HG03095 (cell line): ENCODE results near the gene TLE6.
"Not testable (repeated sequence)": the region's sequence is repeated elsewhere in the genome, so short reads cannot be mapped to it uniquely, and the experiment has no call there.

ENCODE experiments used
- ATAC-seq: cut with Tn5 transposase; IDR thresholded peaks from one replicate; pipeline ENCODE4 v1.9.1; 2021; ENCODE audit warnings: moderate library complexity; ENCODE audit not compliant: unreplicated experiment

Gene TLE6

DNA sequence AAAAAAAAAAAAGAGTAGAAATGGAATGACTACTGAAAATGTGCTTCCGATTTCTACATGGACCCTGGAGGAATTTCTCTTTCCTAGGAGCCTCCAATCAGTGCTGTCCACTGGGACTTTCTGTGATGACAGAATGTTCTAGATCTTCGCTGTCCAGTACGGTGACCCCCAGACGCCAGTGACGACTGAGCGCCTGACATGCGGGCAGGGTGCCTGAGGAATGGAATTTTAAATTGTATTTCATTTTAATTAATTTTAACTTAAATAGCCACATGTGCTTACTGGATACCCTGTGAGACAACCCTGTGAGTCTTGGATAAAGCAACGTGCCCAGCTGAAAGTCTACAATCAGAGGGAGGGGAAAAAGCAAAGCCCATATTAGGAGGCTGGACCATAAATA is 4.1 kb upstream of the TLE6 start:
- ATAC-seq, result no peak

DNA sequence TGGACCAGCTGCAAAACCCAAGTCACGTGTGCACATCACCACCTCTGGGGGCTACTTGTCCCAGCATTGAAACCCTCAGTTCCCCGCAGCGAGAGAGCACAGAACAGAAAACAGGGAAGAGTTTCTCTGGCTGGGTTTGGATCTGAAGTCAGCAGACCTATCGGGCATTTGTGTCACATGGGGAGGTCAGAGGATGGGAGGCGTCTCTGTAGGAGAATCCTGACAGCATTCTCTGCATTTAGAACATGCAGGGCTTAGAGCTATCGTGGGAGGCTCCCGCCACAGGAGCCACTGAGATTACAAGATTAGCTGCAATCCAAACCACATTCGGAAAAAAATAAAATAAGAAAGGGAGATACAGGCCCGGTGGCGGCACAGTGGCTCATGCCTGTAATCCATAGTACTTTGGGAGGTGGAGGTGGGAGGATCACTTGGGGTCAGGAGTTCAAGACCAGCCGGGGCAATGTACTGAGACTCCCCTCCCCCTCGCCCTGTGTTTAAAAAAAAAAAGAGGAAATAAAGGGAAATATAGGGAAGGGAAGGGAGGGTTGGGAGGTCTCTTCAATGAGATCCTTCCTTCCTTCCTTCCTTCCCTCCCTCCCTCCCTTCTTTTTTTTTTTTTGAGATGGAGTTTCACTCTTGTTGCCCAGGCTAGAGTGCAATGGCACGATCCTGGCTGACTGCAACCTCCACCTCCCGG is 2.9 kb upstream of the TLE6 start:
- no peak for ATAC-seq

DNA sequence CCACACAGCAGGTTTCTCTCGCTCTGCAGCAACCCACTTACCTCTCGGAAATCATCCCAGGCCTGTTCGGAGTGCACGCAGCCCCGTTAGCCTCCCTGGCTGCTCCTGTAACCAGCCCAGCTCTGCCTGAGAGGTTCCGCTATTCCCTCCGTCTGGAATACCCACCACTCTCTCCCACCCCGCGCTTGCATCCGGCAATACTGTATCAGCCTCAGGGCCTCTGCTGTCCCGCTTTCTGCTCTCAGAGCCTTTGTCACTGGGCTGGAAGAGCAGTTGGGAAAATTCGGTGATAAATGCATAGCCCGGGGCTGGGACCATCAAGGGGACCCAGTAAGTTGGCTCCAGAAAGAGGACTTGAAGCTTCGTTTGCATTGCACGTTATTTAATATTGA is 759 bp upstream of the TLE6 start:
- no peak for ATAC-seq

DNA sequence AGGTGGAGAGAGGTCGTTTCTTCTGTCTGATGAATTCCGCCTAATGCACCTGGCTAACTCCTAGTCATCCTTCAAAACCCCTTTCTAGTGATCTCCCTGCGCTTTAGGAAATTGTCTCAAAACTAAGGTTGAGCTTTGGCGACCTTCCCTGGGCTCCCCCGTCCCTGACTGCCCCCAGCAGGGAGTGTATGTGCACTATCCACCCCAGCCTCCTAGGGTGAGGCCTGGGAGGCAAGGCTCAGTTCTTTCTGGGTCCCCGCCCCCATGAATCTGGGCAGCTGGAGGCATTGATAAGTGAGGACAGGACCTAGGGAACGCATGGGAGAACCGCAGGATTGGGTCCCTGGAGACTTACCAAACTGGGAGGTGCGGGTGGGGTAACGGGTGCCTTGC is 378 bp downstream of the TLE6 start:
- ATAC-seq, result no peak

DNA sequence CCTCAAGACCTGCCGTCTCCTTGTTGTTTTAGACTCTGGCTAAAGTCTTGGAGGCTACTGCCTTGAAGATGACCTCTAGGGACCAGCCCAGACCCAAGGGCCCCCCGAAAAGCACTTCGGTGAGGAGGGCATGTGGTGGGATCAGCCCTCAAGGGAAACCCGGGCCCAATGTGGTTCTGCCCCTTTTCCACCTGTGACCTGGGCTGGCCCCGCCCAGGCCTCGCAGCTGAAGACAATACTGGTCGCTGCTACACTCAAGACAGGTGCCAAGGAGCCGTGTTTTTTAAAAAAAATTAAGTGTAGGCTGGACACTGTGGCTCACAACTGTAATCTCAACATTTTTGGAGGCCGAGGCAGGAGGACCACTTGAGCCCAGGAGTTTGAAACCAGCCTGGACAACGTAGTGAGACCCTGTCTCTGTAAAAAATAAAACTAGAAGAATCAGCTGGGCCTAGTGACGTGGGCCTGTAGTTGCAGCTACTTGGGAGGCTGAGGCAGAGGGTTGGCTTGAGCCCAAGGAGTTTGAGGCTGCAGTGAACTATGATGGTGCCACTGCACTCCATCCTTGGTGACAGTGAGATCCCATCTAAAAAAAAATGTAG is 903 bp downstream of the TLE6 start:
- ATAC-seq, result no peak

DNA sequence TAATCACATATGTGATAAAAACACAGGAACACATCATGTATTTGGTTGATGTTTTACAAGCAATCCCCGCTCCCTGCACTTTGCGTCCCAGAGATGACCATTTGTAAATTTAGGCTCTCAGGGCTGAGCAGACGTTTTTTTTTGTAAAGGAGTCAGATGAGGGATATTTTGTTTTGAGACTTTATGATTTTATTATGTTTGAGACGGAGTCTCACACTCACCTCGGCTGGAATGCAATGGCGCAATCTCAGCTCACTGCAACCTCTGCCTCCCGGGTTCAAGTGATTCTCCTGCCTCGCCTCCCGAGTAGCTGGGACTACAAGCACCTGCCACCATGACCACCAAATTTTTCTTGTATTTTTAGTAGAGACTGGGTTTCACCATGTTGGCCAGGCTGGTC is 1.4 kb downstream of the TLE6 start:
- no peak for ATAC-seq

DNA sequence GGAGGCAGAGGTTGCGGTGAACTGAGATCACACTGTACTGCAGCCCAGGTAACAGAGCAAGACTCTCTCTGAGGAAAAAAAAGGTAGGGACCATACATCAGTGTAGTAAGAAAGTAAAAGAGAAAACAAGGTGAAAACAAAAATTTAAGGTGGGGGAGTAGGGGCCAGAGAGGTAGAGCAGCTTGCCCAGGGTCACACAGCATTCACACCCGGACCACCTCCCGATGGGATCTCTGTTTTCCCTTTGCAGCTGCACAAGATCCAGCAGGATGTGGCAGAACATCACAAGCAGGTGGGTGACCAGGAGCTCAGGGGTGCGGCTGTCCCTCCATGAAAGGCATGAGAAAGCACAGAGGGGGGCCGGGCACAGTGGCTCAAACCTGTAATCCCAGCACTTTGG is 4.5 kb downstream of the TLE6 start:
- ATAC-seq, result no peak

DNA sequence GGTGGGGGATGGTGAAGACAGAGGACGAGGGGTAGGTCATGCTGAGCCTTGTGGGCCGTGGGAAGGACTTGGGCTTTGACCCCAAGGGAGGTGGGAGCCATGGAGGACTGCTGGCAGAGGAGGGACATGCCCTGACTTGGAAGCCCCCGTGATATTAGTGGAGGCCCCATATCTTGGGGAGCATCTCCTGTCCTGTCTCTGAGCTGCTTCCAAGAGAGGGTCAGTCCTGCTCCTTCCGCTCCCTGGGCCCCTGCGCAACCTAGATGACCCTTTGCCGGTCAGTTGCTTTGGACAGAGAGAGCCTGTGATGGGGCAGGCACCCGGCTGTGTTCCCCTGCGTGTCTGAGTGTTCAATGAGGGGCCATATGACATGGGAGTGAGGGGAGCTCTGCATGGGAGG is 5.2 kb downstream of the TLE6 start:
- ATAC-seq, result no peak

DNA sequence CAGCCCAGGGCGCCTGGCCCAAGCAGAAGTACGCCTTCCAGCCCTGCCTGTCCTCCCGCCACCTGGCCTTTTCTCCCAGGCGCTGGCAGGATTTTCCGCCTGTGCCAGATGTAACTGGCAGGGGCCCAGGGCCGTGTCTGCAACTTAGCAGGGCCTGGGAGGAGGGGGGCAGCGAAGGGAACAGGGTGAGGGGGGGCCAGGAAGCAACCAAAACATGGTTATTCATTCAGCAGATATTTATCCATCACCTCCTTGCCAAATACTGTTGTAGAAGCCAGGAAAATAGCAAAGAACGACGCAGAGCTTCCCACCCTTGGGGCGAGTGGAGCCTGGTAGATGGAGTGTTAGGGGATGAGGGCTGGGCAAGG is 5.6 kb downstream of the TLE6 start:
- ATAC-seq, result no peak

DNA sequence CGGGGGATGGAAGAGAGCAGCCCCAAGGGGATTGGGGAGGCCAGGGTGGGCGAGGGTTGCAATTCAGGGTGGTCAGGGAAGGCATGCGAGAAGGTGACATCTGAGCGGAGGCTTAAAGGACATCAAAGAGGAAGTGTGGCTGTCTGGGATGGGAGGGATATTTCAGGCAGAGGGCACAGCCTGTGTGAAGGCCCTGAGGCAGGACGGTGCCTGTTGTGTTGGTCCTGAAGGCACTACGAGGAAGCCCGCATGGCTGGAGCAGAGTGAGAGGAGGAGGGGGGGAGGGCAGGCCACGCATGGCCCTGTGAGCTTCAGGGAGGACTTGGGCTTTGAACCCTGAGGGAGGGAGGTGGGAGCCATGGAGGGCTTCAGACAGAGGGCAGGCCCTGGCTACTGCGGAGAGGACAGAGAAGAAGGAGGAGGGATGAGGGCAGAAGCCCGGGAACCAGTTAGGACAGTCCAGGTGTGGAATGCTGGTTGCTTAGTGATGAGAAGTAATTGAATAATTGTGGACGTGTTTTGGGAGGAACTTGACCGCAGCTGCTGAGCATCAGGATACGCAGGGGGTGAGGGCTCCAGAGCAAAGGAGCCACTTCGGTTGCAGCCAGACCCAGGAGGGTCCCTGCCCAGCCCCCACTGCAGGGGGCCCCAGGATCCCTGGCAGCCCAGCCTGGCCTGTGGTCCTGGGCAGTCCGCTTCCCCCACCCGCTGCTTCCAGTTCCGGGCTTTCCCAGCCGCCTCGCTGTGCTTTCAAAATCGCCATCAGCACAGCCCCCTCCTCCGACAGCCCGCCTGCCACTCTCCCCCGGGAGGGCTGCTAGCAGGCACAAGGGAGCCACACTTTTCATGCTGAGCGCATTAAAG is 6.2 kb downstream of the TLE6 start:
- no peak for ATAC-seq

DNA sequence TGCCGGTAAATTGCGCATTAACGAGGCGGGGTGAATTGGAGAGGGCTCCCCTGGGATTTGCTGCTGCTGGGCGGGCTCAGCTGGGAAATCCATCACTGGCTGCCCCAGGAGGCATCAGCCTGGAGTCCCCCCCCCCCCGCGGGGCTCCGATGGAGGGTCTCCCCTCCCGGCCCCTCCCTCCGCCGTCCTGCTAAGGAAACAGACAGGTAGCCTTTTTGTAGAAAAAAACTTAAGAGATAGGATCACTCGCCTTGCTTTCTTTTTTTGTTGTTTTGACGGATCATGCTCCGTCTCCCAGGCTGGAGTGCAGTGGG is 6.8 kb downstream of the TLE6 start:
- ATAC-seq, result no peak

DNA sequence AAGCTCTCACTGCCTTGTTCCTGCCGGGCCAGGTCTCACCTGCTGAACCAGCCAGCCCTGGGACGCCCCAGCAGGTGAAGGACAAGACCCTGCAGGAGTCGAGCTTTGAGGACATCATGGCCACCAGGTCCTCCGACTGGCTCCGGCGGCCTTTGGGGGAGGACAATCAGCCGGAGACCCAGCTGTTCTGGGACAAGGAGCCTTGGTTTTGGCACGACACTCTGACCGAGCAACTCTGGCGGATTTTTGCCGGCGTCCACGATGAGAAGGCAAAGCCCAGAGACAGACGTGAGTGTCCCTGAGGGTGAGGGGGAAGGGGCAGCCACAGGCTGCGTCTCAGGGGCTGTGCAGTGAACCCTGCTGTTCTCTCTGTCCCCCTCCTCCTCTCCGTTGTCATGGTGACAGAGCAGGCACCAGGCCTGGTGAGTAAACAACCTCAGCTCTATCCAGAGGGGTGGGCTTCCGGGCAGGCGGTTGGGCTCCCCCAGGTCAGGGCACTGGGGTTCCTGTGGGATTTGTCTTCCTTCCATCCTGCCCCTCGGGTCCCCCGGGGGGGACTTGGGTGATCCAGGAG is 9.7 kb downstream of the TLE6 start:
- ATAC-seq, result no peak

DNA sequence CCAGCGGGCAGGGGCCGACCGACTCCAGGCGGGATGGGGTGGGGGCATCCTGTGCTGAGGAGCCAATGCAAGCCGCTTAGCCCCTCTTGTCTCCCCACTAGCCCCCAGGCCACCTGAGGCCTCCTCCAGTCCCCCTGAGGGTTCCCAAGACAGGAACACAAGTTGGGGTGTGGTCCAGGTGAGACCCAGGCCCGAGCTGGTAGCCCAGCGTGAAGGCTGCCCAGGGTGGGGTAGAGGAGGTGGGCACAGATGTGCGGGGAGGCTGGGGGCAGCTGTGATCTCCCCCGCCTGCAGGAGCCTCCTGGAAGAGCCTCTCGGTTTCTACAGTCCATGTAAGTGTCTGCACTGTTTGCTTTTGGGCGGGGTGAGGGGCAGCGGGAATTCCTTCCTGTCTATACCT is 10.4 kb downstream of the TLE6 start:
- no peak for ATAC-seq

DNA sequence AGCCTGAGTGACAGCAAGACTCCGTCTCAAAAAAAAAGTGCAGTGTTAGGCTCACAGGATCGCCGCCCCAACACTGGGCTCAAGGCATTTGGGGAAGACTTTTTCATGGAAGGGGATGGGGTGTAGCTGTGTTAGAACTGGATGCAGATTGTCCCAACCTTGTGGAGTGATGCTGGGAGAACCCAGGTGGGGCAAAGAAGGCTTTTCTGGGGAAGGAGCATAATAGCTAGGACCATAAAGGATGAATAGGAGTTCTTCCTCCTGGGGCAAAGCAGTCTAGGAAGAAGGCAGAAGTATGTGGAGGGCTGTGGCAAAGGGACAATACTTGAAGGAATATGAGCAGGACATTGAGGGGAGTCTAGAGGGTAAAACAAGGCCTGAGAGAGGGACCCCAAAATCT is 11.2 kb downstream of the TLE6 start:
- no peak for ATAC-seq

DNA sequence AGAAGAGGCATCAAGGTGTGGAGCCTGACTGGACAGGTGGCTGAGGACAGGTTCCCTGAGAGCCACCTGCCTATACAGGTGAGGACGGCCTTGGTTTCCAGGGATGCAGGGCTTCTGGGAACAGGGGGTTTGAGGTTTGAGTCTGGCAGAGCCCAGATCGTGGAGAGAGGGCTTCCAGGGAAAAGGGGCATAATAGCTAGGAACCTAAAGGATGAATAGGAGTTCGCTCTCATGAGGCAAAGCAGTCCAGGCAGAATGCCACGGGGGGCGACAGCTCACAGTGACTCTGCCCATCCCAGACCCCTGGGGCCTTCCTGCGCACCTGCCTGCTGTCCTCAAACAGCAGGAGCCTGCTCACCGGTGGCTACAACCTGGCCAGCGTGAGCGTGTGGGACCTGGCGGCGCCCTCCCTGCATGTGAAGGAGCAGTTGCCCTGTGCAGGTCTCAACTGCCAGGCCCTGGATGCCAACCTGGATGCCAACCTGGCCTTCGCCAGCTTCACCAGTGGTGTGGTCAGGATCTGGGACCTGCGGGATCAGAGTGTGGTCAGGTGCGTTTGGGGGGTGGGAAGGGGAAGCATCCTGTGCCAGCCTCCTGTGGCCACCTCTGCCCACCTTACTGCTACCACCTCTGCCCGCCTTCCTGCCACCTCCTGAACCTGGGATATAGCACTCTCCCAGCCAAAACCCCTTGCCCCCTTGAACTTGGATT is 12.0 kb downstream of the TLE6 start:
- ATAC-seq, result no peak

DNA sequence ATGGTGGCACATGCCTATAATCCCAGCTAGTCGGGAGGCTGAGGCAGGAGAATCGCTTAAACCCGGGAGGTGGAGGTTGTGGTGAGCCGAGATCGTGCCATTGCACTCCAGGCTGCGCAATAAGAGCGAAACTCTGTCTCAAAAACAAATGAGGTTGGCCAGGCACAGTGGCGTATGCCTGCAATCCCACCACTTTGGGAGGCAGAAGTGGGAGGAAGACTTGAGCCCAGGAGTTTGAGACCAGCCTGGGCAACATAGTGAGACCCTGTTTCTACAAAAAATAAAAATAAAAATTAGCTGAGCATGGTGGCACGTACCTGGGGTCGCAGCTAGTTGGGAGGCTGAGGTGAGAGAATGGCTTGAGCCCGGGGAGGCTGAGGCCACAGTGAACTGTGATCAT is 15.0 kb downstream of the TLE6 start:
- not testable (repeated sequence) for ATAC-seq

DNA sequence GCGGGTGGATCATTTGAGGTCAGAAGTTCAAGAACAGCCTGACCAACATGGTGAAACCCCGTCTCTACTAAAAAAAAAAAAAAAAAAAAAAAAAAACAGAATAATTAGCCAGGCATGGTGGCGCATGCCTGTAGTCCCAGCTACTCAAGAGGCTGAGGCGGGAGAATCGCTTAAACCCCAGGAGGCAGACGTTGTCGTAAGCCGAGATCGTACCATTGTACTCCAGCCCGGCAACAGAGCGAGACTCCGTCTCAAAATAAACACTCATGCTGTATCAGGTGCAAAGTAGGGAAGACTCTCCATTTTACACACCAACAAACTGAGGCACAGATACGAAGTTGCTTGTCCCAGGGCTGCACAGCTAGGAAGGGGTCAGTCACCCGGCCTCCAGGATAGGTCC is 15.6 kb downstream of the TLE6 start:
- ATAC-seq, result no peak

DNA sequence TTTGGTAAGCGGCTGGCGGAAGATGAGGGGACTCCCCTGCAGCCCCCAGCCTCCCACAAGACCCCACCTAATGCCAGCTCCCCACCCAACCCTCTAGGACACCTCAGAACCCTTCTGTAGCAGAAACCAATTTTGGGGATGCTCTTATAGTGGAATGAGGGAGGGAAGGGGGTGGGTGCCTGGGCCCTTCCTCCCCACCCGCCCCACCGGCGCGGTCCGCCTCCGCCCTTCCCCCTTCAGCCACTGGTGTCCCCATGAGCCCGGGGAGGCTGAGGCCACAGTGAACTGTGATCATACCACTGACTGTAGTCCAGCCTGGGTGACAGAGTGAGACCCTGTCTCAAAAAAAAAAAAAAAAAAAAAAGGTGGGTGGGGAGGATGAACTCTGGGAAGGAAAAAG is 16.2 kb downstream of the TLE6 start:
- no peak for ATAC-seq

DNA sequence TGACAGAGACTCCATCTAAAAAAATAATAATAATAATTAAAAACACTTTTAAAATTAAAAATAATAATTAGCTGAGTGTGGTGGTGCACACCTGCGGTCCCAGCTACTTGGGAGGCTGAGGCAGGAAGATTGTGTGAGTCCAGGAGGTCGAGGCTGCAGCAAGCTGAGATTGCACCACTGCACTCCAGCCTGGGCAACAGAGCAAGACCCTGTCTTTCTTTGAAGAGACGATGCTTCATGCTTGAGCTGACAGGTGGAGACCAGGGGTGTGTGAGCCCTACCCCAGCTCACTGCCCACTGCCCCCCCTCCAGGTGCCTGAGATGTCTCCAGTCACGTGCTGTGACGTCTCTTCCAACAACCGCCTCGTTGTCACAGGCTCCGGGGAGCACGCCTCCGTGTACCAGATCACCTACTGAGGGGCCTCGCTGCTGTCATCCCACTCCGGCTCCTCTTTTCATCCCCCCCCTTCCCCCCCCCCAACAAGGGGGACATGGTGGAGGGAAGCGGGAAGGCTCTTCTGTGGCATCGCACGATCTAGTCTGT is 17.3 kb downstream of the TLE6 start:
- ATAC-seq, result no peak

DNA sequence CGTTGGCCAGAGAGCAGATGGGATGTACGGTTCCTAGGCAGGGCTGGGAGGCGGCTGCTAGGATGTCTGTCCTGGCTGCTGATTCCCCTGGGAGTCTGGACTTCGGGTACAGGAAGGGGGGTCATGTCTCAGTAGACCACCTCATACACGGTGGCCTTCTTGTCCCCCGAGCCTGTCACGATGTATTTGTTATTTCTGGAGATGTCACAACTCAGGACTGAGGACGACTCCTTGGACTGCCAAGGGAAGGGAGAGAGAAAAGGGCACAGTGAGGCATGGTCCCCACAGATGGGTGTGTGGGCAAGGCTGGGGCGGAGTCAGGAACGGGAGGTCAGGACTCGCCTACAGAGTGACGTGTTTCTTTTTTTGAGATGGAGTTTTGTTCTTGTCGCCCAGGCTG is 20.4 kb downstream of the TLE6 start:
- ATAC-seq, result no peak

DNA sequence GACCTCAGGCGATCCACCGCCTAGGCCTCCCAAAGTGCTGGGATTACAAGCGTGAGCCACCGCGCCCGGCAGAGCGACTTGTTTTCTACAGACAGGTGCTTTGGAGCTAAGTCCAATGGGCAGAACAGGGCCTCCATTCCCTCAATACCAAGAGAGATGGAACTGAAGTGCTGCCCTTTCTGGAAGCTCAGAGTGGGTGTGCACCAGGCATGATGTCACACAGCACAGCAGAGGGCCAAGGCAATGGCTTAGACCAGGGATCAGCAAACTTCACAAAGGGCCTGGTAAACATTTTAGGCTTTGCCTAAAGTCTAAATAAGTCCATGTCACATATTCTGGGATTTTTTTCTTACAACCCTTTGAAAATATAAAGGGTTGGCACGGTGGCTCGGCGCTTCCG is 21.3 kb downstream of the TLE6 start:
- no peak for ATAC-seq
